Hepatocyte (in vitro differentiated cells): Measurements from ENCODE around the gene ACTR1A.

Source experiments
- CTCF ChIP-seq: fragments of 200-600 bp; sonication (generic); IDR thresholded peaks from 2 replicates; pipeline ENCODE4 v1.5.1; 2016; ENCODE audit warnings: antibody characterized with exemption, mild to moderate bottlenecking; ENCODE audit not compliant: poor library complexity
- EZH2 ChIP-seq: fragments of 200-600 bp; sonication (generic); IDR thresholded peaks from 2 replicates; pipeline ENCODE4 v1.6.1; 2016; ENCODE audit warnings: antibody characterized with exemption, mild to moderate bottlenecking, borderline replicate concordance

- TF ChIP-seq CTCF (no peak), EZH2 (no peak)
Measured at GRCh38 chr10:102461187-102462054, 41.1 kb downstream of the ACTR1A start.
